ENCODE results near the gene PTH2. TPM values are rescaled to one million over a fixed set of nuclear protein-coding genes. Genes with fewer than 3 reads are reported as not detected.
A peak's percentile ranks its signal among the peaks of the same experiment; 100 is the strongest.

Gene PTH2
- total and polyA plus RNA-seq, 2 donors from 2014 or later: not detected

GRCh38 chr19:49407079-49407478 lies 16.2 kb downstream of the PTH2 start:
- intact Hi-C loops (cut with DNase I): no loop called here
- DNase-seq: no peak

GRCh38 chr19:49403404-49404187 lies 19.6 kb downstream of the PTH2 start:
- no peaks in the 10 kb centered on the region for H3K9me3 ChIP-seq (ENCODE audit: control insufficient read depth in 2 of 3, insufficient read depth in 1 of 3, low read length in 3 of 3)
- no peak for TF ChIP-seq CTCF (IDR thresholded peaks at IDR 0.05; ENCODE audit: borderline replicate concordance, extremely low read depth, insufficient read depth)

More at GRCh38 chr19:49407079-49407478, 16.2 kb downstream of the PTH2 start:
- no peak overlapping the region for H3K9ac ChIP-seq (ENCODE audit: low read length in 3 of 3)
- no peak overlapping the region for H3K27ac ChIP-seq (ENCODE audit: low read depth in 2 of 2, low read length in 2 of 2)
- H3K4me1 ChIP-seq (ENCODE audit: control insufficient read depth in 2 of 3, insufficient read depth in 2 of 3, low read depth in 1 of 3, low read length in 3 of 3): no peaks in the 10 kb centered on the region
- no peaks in the 10 kb centered on the region for H3K27me3 ChIP-seq (ENCODE audit: control insufficient read depth, insufficient read depth, low read length)
- no peak for TF ChIP-seq CTCF (IDR thresholded peaks at IDR 0.05; ENCODE audit: borderline replicate concordance, extremely low read depth, insufficient read depth)
- H3K36me3 ChIP-seq (ENCODE audit: control insufficient read depth in 2 of 3, insufficient read depth in 3 of 3, low read length in 3 of 3): no peaks in the 10 kb centered on the region
- H3K9me3 ChIP-seq (ENCODE audit: control insufficient read depth in 2 of 3, insufficient read depth in 1 of 3, low read length in 3 of 3): no peaks in the 10 kb centered on the region
- H3K4me3 ChIP-seq (ENCODE audit: low read length in 3 of 3): no peak overlapping the region
- FAIRE-seq: no peak

GRCh38 chr19:49400029-49400428 lies 23.2 kb downstream of the PTH2 start:
- Histone ChIP-seq H3K27me3 (ENCODE audit: control insufficient read depth, insufficient read depth, low read length) (no peaks in the 10 kb centered on the region), H3K9ac (ENCODE audit: low read length in 3 of 3) (no peak overlapping the region), H3K9me3 (ENCODE audit: control insufficient read depth in 2 of 3, insufficient read depth in 1 of 3, low read length in 3 of 3) (no peaks in the 10 kb centered on the region), H3K36me3 (ENCODE audit: control insufficient read depth in 2 of 3, insufficient read depth in 3 of 3, low read length in 3 of 3) (no peaks in the 10 kb centered on the region), H3K27ac (ENCODE audit: low read depth in 2 of 2, low read length in 2 of 2) (no peak overlapping the region), H3K4me3 (ENCODE audit: low read length in 3 of 3) (no peak overlapping the region), H3K4me1 (ENCODE audit: control insufficient read depth in 2 of 3, insufficient read depth in 2 of 3, low read depth in 1 of 3, low read length in 3 of 3) (no peaks in the 10 kb centered on the region)
- intact Hi-C loops (cut with DNase I): no loop called here
- no peak for TF ChIP-seq CTCF (IDR thresholded peaks at IDR 0.05; ENCODE audit: borderline replicate concordance, extremely low read depth, insufficient read depth)
- FAIRE-seq: no peak
- DNase-seq: peak in 1 of 5 donors; percentile 18

More at GRCh38 chr19:49403404-49404187, 19.6 kb downstream of the PTH2 start:
- FAIRE-seq: no peak
- Histone ChIP-seq H3K27ac (ENCODE audit: low read depth in 2 of 2, low read length in 2 of 2) (no peak overlapping the region), H3K27me3 (ENCODE audit: control insufficient read depth, insufficient read depth, low read length) (no peaks in the 10 kb centered on the region), H3K4me1 (ENCODE audit: control insufficient read depth in 2 of 3, insufficient read depth in 2 of 3, low read depth in 1 of 3, low read length in 3 of 3) (no peaks in the 10 kb centered on the region), H3K4me3 (ENCODE audit: low read length in 3 of 3) (no peak overlapping the region), H3K9ac (ENCODE audit: low read length in 3 of 3) (no peak overlapping the region), H3K36me3 (ENCODE audit: control insufficient read depth in 2 of 3, insufficient read depth in 3 of 3, low read length in 3 of 3) (no peaks in the 10 kb centered on the region)
- intact Hi-C loops (cut with DNase I): no loop called here
- DNase-seq: peak in 3 of 5 donors; percentile 73 to 90 (median 74)
